ENCODE results near the gene TMEM174. TPM values are rescaled to one million over a fixed set of nuclear protein-coding genes. Genes with fewer than 3 reads are reported as not detected.

The TMEM174 gene
- total and polyA plus RNA-seq, 2 donors (not counting 1 experiment from before 2014, with no cell fraction given), result not detected

- Histone ChIP-seq H2AFZ (ENCODE audit: low read length) (no peak overlapping the region), H4K20me1 (ENCODE audit: control insufficient read depth, extremely low read depth, insufficient read depth, low read length) (no peaks in the 10 kb centered on the region)
These were observed 15.3 kb upstream of the TMEM174 start for GRCh38 chr5:73157414-73158303.

DNA sequence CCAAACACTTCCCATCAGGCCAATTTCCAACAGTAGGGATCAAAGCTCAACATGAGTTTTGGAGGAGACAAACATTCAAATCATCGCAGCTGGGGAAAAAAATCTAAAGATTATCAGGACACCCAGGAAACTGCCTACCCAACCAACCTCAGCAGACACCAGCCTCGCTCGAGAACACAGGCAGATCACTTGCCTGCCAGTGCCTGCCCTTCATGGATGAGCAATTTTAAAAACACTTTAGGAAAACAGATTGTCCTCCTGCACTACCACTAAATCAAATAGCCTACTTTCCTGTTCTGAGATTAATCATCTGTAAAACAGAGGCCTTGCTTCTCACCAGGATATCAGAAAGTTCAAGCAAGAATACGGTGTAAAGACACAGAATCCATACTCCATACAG, 14.7 kb upstream of the TMEM174 start:
- H4K20me1 ChIP-seq (ENCODE audit: control insufficient read depth, extremely low read depth, insufficient read depth, low read length), result no peaks in the 10 kb centered on the region
- H3K27me3 ChIP-seq (ENCODE audit: control insufficient read depth, insufficient read depth, low read length), result peaks cover 26% of the 10 kb centered on the region
- no peak for DNase-seq (ENCODE audit: low read depth in 2 of 2)
- no peak overlapping the region for H3K9ac ChIP-seq (ENCODE audit: insufficient read depth, low read length)
- H3K4me1 ChIP-seq (ENCODE audit: control insufficient read depth, extremely low read depth, insufficient read depth, low read length), result no peaks in the 10 kb centered on the region
- no peak overlapping the region for H3K27ac ChIP-seq (ENCODE audit: insufficient read depth, low read length)
- TF ChIP-seq CTCF (conservative IDR thresholded peaks at IDR 0.05 in 1 of 2, IDR thresholded peaks at IDR 0.05 in 1 of 2; ENCODE audit: low read depth in 1 of 2, low read length in 2 of 2) (no peak), EZH2 (IDR thresholded peaks at IDR 0.05; ENCODE audit: low read length, missing control alignments) (no peak)
- H3K36me3 ChIP-seq (ENCODE audit: control insufficient read depth, insufficient read depth, low read length), result no peaks in the 10 kb centered on the region
- H3K9me3 ChIP-seq (ENCODE audit: control insufficient read depth, insufficient read depth, low read depth, low read length), result no peaks in the 10 kb centered on the region
- no peak overlapping the region for H3K4me2 ChIP-seq (ENCODE audit: extremely low read depth, insufficient read depth, low read length)
- H3K4me3 ChIP-seq (replicated peaks in 1 of 4; ENCODE audit: control extremely low read depth in 1 of 4, insufficient read depth in 1 of 4, low read depth in 3 of 4, low read length in 4 of 4), result no peak overlapping the region
- H2AFZ ChIP-seq (ENCODE audit: low read length), result no peak overlapping the region
- H3K79me2 ChIP-seq (ENCODE audit: control insufficient read depth, insufficient read depth, low read length), result no peaks in the 10 kb centered on the region

More at GRCh38 chr5:73157414-73158303, 15.3 kb upstream of the TMEM174 start:
- no peak overlapping the region for H3K9ac ChIP-seq (ENCODE audit: insufficient read depth, low read length)
- H3K36me3 ChIP-seq (ENCODE audit: control insufficient read depth, insufficient read depth, low read length), result no peaks in the 10 kb centered on the region
- H3K4me3 ChIP-seq (replicated peaks in 1 of 4; ENCODE audit: control extremely low read depth in 1 of 4, insufficient read depth in 1 of 4, low read depth in 3 of 4, low read length in 4 of 4), result no peak overlapping the region
- no peaks in the 10 kb centered on the region for H3K79me2 ChIP-seq (ENCODE audit: control insufficient read depth, insufficient read depth, low read length)
- H3K27ac ChIP-seq (ENCODE audit: insufficient read depth, low read length), result no peak overlapping the region
- DNase-seq (ENCODE audit: low read depth in 2 of 2), result no peak
- no peaks in the 10 kb centered on the region for H3K9me3 ChIP-seq (ENCODE audit: control insufficient read depth, insufficient read depth, low read depth, low read length)
- H3K4me1 ChIP-seq (ENCODE audit: control insufficient read depth, extremely low read depth, insufficient read depth, low read length), result no peaks in the 10 kb centered on the region
- H3K27me3 ChIP-seq (ENCODE audit: control insufficient read depth, insufficient read depth, low read length), result peaks cover 26% of the 10 kb centered on the region
- H3K4me2 ChIP-seq (ENCODE audit: extremely low read depth, insufficient read depth, low read length), result no peak overlapping the region
- no peak for TF ChIP-seq EZH2 (IDR thresholded peaks at IDR 0.05; ENCODE audit: low read length, missing control alignments)

- Histone ChIP-seq H3K27me3 (ENCODE audit: control insufficient read depth, insufficient read depth, low read length) (peaks cover 24% of the 10 kb centered on the region), H3K27ac (ENCODE audit: insufficient read depth, low read length) (no peak overlapping the region), H4K20me1 (ENCODE audit: control insufficient read depth, extremely low read depth, insufficient read depth, low read length) (no peaks in the 10 kb centered on the region), H2AFZ (ENCODE audit: low read length) (no peak overlapping the region), H3K36me3 (ENCODE audit: control insufficient read depth, insufficient read depth, low read length) (no peaks in the 10 kb centered on the region), H3K4me2 (ENCODE audit: extremely low read depth, insufficient read depth, low read length) (no peak overlapping the region), H3K4me1 (ENCODE audit: control insufficient read depth, extremely low read depth, insufficient read depth, low read length) (no peaks in the 10 kb centered on the region), H3K4me3 (replicated peaks in 1 of 4; ENCODE audit: control extremely low read depth in 1 of 4, insufficient read depth in 1 of 4, low read depth in 3 of 4, low read length in 4 of 4) (no peak overlapping the region), H3K9ac (ENCODE audit: insufficient read depth, low read length) (no peak overlapping the region), H3K9me3 (ENCODE audit: control insufficient read depth, insufficient read depth, low read depth, low read length) (no peaks in the 10 kb centered on the region), H3K79me2 (ENCODE audit: control insufficient read depth, insufficient read depth, low read length) (no peaks in the 10 kb centered on the region)
- TF ChIP-seq EZH2 (IDR thresholded peaks at IDR 0.05; ENCODE audit: low read length, missing control alignments) (no peak), CTCF (conservative IDR thresholded peaks at IDR 0.05 in 1 of 2, IDR thresholded peaks at IDR 0.05 in 1 of 2; ENCODE audit: low read depth in 1 of 2, low read length in 2 of 2) (no peak)
- peak in 1 of 2 donors; percentile 70 for DNase-seq (ENCODE audit: low read depth in 2 of 2)
These were observed 12.7 kb upstream of the TMEM174 start for GRCh38 chr5:73160239-73160671.
